HL-60 (cell line): ENCODE measurements around the gene SVIL.

Experiments used
- CTCF ChIP-seq: IDR thresholded peaks from one replicate; pipeline ENCODE4 v1.5.1; 2011; ENCODE audit warnings: low read length, control low read depth, inconsistent platforms; ENCODE audit not compliant: insufficient read depth
- POLR2AphosphoS5 ChIP-seq: IDR thresholded peaks from 2 replicates; pipeline ENCODE4 v1.6.1; 2012; ENCODE audit warnings: low read depth

- no peak for TF ChIP-seq CTCF
- no peak for TF ChIP-seq POLR2AphosphoS5
Observed at GRCh38 chr10:29499993-29500537, 134.7 kb downstream of the SVIL start.
